GM19324 (cell line): Measurements from ENCODE around the gene FBXO21.

Source experiments
- ATAC-seq: cut with Tn5 transposase; IDR thresholded peaks from one replicate; pipeline ENCODE4 v1.9.1; 2021; ENCODE audit warnings: mild to moderate bottlenecking, moderate library complexity; ENCODE audit not compliant: unreplicated experiment, low FRiP score

Gene FBXO21

DNA sequence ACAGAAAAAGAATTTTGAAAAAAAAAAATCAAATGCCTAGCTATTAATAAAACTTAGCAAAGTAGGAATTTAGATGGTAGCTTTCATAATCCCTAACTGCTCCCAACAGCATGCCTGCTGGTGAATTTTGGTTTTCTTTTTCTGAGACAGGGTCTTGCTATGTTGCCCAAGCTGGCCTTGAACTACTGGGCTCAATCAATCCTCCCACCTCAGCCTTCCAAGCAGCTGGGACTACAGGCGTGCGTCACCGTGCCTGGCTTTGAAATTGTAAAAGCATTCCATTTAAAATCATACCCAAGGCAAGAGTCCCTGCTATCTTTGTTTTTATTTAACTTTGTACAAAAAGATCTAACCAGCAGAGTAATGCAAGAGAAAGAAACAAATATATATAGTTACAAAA is 20.7 kb downstream of the FBXO21 start:
- no peak for ATAC-seq

DNA sequence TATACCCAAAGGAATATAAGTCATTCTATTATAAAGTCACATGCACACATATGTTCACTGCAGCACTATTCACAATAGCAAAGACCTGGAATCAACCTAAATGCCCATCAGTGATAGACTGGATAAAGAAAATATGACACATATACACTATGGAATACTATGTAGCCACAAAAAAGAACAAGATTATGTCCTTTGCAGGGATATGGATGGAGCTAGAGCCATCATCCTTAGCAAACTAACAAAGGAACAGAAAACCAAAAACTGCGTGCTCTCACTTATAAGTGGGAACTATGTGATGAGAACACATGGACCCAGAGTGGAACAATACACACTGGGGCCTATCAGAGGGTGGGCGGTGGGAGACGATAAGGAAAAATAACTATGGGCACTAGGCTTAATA is 21.3 kb downstream of the FBXO21 start:
- ATAC-seq, result no peak

DNA sequence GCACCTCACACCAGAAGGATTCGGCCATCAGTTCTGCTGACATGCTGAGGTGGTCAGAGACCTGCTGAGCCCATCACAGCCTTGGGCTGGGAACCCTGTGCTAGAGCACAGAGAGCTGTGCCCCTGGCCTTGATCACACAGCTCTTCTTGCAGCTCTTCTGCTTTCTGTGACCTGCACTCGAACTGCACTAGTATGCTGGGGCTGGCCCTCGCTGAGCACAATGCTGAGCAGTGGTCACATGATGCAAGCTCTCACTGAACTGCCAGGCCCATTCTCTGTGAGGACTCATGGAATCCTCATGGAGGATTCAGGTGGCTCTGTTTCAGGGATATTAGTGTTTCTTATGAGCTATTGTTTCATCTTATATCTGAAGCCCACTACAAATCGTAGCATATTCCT is 22.5 kb downstream of the FBXO21 start:
- ATAC-seq, result no peak

DNA sequence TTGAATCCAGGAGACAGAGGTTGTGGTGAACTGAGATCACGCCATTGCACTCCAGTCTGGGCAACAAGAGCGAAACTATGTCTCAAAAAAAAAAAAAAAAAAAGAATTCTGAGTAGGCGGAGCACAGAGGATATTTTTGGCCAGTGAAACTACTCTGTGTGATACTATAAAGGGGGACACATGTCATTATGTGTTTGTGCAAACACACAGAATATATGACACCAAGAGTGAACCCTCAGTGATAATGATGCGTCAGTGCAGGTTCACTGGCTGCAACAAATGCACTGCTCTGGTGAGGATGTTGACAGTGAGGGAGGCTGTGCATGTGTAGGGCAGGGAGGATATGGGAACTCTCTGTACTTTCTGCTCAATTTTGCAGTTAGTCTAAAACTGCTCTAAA is 24.2 kb downstream of the FBXO21 start:
- no peak for ATAC-seq

DNA sequence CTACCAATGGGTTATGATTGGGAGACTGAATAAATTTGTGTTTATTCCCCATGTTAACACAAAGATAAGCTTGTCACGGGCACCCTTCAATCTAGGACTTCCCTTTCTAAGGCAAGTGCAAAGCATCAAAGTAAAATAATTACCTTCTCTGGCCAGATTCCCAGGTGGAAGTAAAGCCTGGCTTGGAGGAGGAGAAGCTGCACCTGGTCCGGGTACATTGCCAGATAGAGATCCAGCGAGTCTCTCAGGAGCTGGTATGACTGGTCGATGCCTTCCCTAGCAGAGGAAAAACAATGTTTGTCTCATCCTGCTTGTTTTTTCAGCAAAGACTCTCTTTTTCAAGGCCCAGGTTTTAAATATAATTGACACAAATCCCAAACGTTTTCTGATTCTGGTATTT is 24.9 kb downstream of the FBXO21 start:
- ATAC-seq, result no peak

DNA sequence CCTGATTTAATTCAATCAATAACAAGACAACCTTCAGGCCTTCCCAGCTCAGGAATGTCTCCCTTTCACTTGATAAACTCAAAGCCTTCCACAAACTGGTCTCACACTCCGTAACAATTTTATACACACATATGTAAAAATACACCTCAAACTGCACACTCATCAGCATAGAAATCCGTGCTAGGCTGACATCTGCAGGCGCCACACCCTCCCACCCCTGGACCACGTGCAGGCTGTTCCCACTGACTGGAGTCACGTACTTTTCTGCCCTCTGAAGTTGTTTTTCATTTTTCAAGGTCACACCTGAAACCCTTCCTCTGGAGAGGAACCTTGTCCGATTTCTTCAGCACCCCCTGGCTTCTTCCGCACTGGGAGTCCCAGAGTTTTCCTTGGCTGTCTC is 27.6 kb downstream of the FBXO21 start:
- no peak for ATAC-seq

DNA sequence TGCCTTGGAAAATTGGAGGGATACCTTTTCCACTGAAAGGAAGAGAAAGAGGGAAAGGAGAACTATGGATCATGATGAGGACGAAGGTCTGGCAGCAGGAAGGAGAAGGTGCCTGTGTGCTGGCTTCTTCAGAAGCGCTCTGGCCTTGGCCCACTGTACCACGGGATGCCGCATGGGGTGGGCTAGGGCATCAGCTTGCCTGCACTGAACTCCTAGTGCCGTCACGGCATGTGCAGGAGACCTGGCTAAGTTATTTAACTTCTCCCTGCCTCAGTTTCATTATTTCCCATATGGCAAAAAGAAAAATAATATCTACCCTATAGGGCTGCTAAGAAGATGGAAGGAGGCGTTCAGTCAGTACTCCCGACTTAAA is 28.1 kb downstream of the FBXO21 start:
- ATAC-seq, result no peak

DNA sequence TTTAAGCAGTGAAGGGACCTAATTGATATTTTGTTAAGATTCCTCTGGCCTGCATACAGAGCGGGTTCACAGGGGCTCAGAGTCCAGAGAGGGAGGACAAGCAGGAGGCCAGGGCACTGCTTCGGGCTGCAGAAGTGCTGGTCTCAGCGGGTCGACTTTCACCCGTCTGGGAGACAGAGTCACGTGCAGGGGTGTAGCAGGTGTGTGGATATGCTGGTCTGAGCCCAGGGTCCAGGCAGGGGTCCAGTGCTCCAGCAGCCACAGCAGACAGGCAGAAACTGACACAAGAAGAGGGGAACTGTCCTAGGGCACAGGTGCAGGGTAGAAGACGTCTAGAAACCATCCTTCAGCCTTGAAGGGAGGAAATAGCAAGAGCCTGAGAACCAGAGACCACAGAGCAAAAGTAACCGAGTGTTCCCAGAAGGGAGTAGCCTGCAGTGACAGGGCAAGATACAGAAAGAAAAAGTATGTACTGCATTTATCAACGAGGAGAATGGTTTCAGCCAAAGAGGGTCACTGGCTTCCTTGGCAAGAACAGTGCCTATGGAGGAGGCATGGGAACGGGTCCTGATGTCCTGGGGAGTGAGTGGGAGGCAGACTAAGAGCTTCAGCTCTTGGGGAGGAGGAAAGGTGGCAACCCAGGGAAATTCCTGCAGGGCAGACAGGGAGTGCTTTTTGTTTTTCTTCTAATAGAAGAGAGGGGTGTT is 28.7 kb downstream of the FBXO21 start:
- no peak for ATAC-seq

DNA sequence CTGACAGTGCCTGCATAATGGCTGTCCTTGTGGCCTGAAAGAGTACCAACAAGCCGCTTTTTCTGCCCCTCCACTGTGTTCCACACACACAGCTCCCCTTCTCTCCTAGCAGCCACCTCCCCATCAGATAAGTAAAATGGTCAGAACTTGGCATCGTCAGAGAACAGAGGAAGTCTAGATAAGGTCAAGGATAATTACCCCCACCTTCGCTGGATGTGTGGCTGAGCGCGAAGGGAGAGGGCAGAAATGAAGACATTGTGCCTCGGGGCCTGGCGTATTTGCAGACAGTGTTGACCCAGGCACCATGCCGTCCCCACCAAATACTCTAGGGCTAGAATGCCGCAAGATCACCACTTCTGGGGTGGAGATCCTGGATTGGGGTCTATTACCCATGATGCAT is 30.6 kb downstream of the FBXO21 start:
- no peak for ATAC-seq

DNA sequence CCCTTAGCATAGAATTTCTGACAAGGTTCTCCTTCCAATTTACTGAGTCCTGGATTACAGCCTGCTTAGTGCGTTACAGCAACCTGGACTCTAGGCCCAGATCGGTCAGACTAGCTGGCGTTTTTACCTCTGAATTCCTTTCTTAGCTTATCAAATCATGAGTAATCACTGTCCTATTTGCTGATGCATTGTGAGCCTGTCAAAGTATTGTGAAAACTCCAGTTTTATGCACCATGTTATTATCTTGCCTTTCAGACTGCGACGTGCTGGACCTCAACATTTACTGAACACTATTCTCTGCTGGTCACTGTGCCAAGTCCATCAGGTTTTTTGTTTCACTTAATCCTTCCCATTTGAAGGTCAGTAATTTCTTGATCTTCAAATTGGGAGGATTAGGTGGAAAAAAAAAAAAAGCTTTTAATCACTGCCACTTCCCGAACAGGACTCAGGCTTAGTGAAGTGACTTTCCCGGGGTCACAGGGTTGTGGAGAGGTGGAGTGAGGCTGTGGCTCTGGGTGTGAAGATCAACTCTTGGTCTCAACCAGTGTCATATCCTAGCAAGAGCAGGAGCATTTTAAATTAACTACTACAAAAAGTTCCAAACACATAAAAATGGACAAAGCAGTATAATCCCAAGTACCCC is 31.2 kb downstream of the FBXO21 start:
- ATAC-seq, result no peak

DNA sequence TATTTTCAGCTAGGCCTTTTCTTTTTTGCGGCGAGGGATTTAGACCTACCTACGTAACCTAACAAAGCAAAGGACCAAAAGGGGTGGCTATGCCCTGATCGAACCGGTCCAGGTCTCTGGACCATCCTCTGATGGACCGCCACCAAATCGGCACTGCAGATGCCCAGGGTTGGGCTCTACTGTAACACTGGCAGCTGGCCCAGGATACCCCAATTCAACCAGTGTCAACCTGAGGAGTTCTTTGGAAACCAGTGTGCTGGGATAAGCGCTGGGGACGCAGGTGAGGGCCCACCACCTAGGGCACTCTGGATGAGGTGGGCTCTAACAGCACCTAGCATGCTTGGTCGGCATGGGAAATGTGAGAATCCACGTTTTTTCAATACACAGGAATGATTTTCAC is 32.2 kb downstream of the FBXO21 start:
- ATAC-seq, result no peak

DNA sequence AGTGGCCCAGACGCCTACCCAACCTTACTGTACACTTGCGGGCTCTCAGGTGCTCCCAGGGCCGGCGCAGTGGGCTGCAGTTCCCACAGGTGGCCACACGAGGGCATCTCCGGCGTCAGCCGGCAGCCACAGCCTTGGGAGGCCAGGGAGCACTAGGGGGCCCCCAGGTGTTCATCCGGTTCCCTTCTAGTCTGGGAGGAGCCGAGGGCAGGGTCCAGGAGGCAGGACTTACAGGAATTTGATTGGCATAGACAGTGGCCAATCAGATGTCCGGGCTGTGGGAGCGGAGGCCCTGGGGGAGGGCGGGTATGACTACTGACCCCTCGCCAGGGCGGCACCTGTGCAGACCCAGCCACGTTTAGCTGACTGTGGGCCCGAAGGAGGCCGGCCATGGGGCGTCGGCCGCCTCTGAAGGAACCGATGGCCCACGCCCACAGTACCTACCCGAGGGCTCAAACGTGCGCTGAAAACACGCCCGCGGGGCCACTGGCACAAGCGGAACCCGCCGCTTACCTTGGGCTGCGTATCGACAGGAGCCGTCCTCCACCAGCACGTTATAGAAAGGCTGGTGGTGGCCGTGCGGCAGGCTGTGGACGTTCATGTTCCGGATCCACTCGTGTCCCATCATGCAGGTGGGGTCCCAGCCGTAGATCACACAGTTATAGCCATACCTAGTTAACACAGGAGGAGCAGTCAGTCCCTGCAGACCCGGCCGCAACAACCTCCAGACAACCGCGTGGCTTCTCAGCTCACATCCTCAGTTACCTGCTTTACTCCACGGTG is 34.8 kb downstream of the FBXO21 start:
- peak; percentile 56 for ATAC-seq

DNA sequence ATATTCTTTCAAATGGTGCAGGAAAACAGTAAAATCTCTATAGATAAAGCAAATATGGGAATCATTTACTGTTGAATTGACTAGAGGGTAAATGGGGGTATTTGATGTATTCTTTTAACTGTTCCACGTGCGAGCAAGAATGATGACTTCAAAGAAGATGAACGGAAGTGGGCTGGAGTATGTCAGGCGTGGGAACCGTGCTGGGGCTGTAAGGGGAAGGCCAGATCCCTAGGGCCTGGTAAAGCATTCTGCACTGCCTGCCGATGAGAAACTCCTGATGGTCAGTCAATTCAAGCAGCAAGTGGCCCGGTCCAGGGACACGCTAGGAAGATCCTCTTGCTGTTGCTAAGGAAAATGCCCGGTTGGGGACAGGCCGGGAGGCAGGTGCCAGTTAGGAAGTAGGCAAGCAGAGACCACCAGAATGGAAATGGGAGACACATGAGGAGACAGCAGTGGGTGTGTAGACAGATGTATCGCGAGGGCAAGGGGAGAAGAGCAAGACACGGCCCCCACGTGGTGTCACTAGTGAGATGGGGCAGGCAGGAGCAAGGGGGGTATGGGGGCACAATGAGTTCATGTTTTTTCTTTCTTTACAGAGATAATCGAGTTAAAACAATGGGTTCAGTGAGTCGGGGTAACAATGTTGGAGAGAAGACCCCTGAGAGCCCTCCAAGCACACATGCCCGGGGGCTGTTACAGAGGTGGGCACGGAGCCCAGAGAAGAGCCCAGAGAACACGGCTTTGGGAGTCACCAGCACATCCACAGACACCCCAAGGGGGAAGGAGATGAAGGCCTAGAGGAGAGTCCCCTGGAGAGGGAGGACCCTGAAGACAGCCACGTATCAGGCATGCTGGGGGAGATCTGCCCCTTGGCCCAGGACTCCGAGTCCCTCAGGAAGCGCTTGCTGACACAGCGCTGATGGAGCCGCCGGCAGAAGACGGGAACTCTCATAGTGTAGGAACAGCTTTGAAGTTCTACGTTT is 37.2 kb downstream of the FBXO21 start:
- ATAC-seq, result no peak

DNA sequence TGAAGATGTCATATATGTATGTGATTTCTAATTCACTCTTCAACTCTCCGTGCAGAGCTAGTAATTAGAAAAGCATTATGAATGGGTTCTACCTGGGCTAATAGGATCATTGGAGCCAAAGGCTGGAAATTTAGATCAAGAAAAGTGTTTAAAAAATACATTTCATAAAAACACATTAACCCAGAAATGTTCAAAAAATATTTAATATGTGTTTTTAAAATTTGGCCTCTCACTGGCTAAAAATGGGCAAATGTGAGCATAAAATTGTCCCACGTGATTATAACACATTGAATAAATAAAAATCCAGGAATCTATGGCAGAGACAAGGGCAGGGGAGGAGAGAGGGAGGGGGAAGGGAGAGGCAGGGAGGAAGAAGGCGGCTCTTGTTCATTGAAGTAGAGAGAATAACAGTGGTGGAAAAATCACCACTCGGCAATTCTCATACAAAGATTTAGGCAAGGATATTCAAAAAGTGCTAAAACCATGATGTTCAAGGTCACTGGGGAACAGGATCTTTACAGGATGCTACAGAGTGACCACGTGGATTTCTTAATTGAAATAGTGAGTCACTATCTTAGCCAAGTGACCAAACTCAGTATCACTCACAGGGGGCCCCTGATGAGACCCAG is 38.8 kb downstream of the FBXO21 start:
- no peak for ATAC-seq

DNA sequence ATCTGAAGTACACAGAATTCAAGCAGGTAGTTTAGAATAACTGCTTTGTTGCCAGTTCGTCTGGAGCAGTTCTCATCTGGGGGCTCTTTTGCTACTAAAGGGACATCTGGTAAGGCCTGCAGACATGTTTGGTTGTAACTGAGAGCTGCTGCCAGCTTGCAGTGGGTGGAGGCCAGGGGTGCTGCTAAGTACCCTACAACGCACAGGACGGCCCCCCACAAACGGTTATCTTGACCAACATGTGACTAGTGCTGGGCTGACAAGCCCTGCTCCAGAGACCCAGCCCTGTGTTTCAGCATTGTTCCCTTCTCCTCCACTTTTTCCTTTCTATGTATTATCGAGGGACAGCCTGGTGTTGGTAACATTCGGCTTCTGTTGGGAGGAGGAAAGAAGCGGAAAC is 40.8 kb downstream of the FBXO21 start:
- no peak for ATAC-seq

DNA sequence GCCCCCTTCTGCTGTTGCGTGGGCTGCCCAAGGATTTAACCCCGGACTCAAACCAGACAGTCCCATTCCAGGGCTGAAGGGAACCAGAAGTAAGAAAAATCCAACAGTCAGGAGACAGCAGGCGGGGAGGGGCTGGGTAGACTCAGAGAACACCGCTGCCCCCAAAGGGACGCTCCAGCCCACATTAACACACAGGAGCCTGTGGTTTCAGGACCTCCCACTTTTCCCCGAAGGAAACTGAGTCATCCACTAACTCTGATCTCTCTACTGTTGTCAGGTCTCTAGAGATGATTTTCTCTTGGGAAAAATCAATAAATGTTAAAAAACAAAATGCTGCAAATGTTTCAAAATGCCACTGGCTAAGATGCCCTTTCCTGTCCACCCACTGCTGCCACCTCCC is 41.6 kb downstream of the FBXO21 start:
- ATAC-seq, result no peak

DNA sequence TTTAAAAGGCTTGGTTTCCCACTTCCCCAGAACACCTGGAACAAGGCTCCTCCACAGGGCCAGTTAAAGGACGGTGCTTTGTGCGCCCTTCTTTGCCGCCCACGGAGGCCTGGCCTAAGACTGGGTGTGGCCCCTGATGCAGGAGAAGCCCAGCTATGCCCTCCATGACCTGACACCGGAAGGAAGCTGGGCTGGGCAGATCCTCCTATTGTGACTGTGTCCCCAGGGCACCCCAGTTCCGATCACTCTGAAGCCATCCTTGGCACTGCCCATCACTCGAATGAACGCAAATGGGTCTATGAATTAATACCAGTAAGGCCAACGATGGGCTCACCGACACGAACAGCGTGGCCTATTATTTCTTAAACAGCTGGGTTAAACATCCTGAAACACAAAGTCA is 42.6 kb downstream of the FBXO21 start:
- no peak for ATAC-seq

DNA sequence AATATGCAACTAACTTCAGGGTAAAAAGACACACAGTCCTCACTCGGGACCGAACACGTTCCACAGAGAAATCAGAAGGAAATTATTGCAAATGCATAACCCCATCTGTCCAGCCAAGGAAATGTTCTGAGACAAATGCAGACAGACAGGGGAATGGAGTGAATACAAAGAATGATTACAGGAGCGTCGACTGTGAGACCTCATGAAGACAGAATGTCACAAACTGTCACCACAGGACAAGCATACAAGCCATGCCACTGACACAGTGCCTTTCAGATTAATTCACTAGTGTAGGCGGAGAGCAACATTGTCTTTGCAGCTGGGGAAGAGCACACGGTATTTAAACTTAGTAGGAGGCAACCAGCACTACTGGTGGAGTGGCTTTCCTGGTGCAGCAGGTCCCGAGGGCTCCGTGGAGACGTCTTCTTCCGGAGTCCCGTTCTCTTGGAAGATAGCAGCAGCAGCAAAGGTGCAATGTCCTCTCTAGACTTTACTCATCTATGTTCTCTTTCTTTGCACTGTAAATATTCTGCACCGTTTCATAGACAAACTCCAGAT is 44.6 kb downstream of the FBXO21 start:
- ATAC-seq, result no peak

DNA sequence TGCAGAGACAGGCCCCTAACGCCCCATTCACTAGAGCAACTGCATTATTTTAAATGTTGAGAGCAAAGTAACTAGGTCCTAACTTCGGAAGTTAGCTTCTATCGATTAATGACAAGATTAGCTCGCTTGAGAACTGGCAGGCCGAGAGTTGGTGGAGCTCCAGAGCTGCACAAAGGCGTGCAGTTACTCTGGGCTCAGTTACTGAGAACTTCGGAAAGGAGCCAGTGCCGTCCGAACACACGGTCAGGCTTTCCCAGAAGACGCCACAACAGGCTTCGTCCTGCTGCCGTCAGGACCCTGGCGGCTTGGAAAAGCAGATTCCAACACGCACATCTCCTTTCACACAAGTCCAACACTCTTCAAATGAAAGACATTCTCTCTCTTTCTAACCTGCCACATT is 45.7 kb downstream of the FBXO21 start:
- ATAC-seq, result no peak

DNA sequence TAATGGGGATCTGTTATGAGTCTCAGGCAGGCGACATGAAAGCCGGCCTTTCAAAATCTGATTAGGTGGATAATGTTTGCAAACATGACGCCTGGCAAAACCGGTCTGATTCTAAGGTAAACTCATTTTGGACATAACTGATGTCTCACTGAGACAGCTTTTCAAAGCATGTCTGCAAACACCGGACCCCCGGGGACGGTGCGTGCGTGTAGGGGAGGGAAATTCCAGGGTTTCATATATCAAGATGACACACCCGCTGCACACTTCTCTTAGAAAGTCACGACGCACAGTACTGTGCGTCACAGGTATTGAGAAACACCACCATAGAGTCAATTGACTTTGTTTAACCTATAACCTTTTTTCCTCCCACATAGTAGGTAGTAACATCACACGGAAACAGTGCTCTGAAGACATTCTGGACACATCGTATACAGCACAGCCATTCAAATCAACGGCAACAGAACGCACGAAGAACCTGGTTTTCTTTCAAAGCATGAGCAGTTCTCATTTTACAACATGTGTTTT is 47.2 kb downstream of the FBXO21 start:
- ATAC-seq, result peak; percentile 39
